ENCODE data around the gene TACR2.

TACR2 gene

GRCh38 chr10:69385454-69386350 lies 31.0 kb downstream of the TACR2 start:
- no peak for TF ChIP-seq CTCF (IDR thresholded peaks at IDR 0.05; ENCODE audit: low read depth, low read length, missing control alignments)
- no peak overlapping the region for H3K4me3 ChIP-seq (replicated peaks; ENCODE audit: low read depth, low read length)
- no peak for DNase-seq (ENCODE audit: extremely low read depth, low read depth)

- TF ChIP-seq CTCF (IDR thresholded peaks at IDR 0.05; ENCODE audit: low read depth, low read length, missing control alignments): no peak
- DNase-seq (ENCODE audit: extremely low read depth, low read depth): no peak
- no peak overlapping the region for H3K4me3 ChIP-seq (replicated peaks; ENCODE audit: low read depth, low read length)
Observed at GRCh38 chr10:69384320-69384719, 32.4 kb downstream of the TACR2 start.

GRCh38 chr10:69383558-69383957 lies 33.2 kb downstream of the TACR2 start:
- no peak for TF ChIP-seq CTCF (IDR thresholded peaks at IDR 0.05; ENCODE audit: low read depth, low read length, missing control alignments)
- no peak overlapping the region for H3K4me3 ChIP-seq (replicated peaks; ENCODE audit: low read depth, low read length)
- DNase-seq (ENCODE audit: extremely low read depth, low read depth): no peak

GRCh38 chr10:69382382-69383117 lies 34.2 kb downstream of the TACR2 start:
- H3K4me3 ChIP-seq (replicated peaks; ENCODE audit: low read depth, low read length): no peak overlapping the region
- no peak for TF ChIP-seq CTCF (IDR thresholded peaks at IDR 0.05; ENCODE audit: low read depth, low read length, missing control alignments)
- no peak for DNase-seq (ENCODE audit: extremely low read depth, low read depth)

GRCh38 chr10:69379800-69380199 lies 36.9 kb downstream of the TACR2 start:
- TF ChIP-seq CTCF (IDR thresholded peaks at IDR 0.05; ENCODE audit: low read depth, low read length, missing control alignments): no peak
- H3K4me3 ChIP-seq (replicated peaks; ENCODE audit: low read depth, low read length): no peak overlapping the region
- DNase-seq (ENCODE audit: extremely low read depth, low read depth): no peak

GRCh38 chr10:69377933-69378332 lies 38.8 kb downstream of the TACR2 start:
- DNase-seq (ENCODE audit: extremely low read depth, low read depth): no peak
- no peak for TF ChIP-seq CTCF (IDR thresholded peaks at IDR 0.05; ENCODE audit: low read depth, low read length, missing control alignments)
- no peak overlapping the region for H3K4me3 ChIP-seq (replicated peaks; ENCODE audit: low read depth, low read length)
